Activated CD8-positive, alpha-beta memory T cell treated with anti-CD3 and anti-CD28 coated beads for 24 hours (primary cell): ENCODE data around the gene TNS4.

ENCODE experiments used
- DNase-seq: peaks from one replicate; pipeline ENCODE4 v3.0.0-alpha.2; 2020

The TNS4 gene

GRCh38 chr17:40470932-40471828 is 30.2 kb downstream of the TNS4 start:
- DNase-seq = no peak

- no peak for DNase-seq
Observed at GRCh38 chr17:40469805-40470675, 31.4 kb downstream of the TNS4 start.

GRCh38 chr17:40468560-40468959 is 32.9 kb downstream of the TNS4 start:
- no peak for DNase-seq

- DNase-seq = no peak
Observed at GRCh38 chr17:40467281-40467867, 34.0 kb downstream of the TNS4 start.

- no peak for DNase-seq
Observed at GRCh38 chr17:40466298-40466971, 35.0 kb downstream of the TNS4 start.

- DNase-seq = no peak
Observed at GRCh38 chr17:40464392-40464855, 37.0 kb downstream of the TNS4 start.

- no peak for DNase-seq
Observed at GRCh38 chr17:40463122-40463550, 38.3 kb downstream of the TNS4 start.

- DNase-seq = no peak
Observed at GRCh38 chr17:40462343-40463121, 38.9 kb downstream of the TNS4 start.

GRCh38 chr17:40461732-40462342 is 39.6 kb downstream of the TNS4 start:
- DNase-seq = no peak

- DNase-seq = no peak
Observed at GRCh38 chr17:40460968-40461731, 40.3 kb downstream of the TNS4 start.

- DNase-seq = no peak
Observed at GRCh38 chr17:40460604-40460967, 40.8 kb downstream of the TNS4 start.

GRCh38 chr17:40459636-40460603 is 41.5 kb downstream of the TNS4 start:
- no peak for DNase-seq

- no peak for DNase-seq
Observed at GRCh38 chr17:40458851-40459482, 42.5 kb downstream of the TNS4 start.

- DNase-seq = no peak
Observed at GRCh38 chr17:40457964-40458791, 43.2 kb downstream of the TNS4 start.

GRCh38 chr17:40457369-40457768 is 44.1 kb downstream of the TNS4 start:
- no peak for DNase-seq

GRCh38 chr17:40456396-40456951 is 44.9 kb downstream of the TNS4 start:
- DNase-seq = no peak

- no peak for DNase-seq
Observed at GRCh38 chr17:40454613-40454995, 46.8 kb downstream of the TNS4 start.
